Activated CD4-positive, alpha-beta T cell treated with anti-CD3 and anti-CD28 coated beads, Interleukin-2, amount 50 U/mL, for 1 hour (primary cell): Measurements from ENCODE around the gene CHCHD5.
A peak's percentile ranks its signal among the peaks of the same experiment; 100 is the strongest.

Experiments
- DNase-seq: peaks from one replicate; pipeline ENCODE4 v3.0.0-alpha.2; 2020

The CHCHD5 gene

DNA sequence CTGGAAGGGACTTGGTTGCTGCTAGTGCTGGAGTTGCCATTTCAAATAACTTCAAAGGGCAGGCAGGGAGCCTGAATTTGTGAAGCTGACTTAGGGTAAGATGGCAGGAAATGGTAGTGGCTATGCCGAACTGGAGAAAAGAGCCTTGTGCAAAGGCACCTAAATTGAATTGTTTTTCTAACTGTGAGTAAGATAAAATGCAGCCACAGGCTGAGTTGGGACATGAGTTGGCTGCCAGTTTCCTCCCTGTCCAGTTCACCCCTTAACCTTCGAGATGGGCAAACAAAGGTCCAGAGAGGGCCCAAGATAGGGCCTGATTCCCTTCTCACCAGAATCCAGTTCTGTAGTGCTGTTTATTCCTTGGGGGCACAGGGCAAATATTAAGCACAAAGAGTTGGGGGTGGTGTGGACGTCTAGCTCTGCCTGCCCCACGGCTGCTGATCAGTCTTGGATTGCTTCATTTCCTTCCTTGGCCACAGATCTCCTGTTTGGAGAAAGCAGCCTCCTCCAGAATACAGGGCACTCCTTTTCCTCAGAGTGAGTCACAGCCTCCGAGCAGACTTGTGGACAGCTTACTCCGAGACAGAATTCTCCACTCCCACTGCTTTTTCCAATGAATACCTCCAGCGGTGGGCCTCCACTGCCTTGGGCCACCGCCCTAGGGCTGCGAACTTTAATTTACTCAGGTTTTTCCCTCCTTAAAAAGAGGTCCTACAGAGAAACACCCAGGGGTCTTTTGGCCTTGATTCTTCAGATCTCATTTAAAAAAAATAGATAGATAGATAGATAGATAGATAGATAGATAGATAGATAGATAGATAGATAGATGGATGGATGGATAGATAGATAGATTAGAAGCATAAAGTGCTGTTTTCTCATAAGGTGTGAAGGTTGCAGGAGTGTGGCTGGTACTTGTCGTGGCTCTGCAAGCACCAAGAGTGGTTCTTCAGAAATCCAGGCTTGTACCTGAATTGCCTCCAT is 42.9 kb downstream of the CHCHD5 start:
- no peak for DNase-seq

DNA sequence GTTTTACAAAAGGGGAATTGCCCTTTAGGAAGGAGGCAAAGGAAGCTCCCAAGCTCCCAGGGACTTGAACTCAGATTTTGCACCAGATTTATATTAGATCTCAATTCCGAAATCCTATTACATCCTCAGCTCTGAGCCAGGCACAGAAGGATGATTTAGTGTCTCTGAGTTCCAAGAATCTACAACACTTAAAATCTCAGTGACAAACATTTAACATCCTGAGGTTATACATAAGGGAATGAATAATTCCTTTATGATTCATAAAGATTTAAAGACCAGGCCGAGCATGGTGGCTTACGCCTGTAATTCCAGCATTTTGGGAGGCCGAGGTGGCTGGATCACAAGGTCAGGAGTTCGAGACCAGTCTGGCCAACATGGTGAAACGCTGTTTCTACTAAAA is 44.8 kb downstream of the CHCHD5 start:
- DNase-seq: no peak

DNA sequence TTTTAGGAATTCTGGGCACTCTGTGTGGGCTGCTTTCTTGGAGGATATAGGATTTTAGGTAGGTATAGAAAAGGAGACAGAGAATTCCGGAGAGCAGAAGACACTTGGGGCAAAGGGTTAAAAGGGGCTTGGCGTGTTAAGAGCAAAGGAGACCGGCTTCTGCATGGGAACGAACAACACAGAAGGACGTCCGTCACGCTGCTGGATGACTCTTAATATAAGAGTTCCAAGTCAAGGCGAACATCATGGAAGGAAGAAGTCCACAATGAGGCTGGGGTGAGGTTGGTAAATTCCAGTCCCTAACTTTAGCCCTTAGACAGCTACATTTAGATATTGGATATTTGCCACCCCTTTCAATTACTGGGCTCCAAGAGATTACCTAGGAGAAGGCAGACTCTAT is 45.4 kb downstream of the CHCHD5 start:
- DNase-seq: no peak

DNA sequence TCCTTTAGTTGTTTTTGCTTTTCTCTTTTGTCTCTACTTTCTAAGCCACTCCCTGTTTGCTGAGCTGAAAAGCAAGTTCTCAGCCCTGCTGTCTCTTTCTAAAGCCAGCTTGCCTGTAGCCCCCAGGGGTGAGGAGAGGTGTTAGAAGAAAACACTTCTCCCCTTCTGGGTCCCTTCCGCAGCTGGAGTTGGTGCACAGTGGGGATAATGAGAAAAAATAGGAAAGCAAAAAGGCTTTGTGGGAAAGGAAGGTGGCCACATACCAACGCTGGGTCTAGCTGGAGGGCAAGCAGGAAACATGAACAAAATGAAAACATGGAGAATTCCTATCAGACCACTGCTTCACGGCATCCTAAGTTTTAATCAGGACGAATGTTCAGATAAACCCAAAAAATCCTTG is 45.9 kb downstream of the CHCHD5 start:
- no peak for DNase-seq

GRCh38 chr2:112633708-112634107 is 49.3 kb downstream of the CHCHD5 start:
- no peak for DNase-seq

- DNase-seq: peak; percentile 20
Observed at GRCh38 chr2:112634153-112634873, 49.9 kb downstream of the CHCHD5 start.

GRCh38 chr2:112634874-112635157 is 50.4 kb downstream of the CHCHD5 start:
- DNase-seq: no peak

DNA sequence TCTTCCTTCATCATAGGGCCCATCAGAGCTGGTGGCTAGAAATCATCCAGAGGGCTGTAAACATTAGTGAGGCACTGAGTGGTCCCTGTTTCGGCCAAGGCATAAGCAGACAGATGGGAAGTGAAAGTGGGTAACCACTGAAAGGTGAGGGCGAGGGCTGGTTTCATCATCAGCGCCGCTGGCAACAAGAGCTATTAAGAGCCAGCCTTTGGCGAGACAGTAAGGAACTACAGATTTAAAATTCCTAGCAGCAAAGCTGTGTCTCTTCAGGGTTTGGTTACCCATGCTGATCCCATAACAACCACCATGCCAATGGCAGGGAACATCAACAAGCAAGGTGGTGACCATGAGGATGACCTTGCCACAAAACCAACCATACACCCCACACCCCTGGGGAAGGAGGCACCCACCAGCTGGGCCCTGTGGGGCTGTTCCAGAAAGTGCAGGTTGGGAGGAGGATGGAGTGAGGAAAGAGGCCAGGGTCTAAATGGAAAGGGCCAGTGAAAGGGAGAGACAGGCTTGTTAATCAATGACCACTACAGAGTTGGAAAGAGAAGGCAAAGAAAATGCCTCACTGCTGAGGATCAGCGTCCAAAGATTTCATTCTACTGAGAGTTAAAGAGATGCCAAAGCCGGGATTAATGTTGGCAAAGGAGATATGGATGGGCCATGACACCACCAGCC is 52.3 kb downstream of the CHCHD5 start:
- DNase-seq: no peak

- no peak for DNase-seq
Observed at GRCh38 chr2:112637289-112637660, 52.9 kb downstream of the CHCHD5 start.
